Activated CD8-positive, alpha-beta T cell treated with anti-CD3 and anti-CD28 coated beads for 36 hours (primary cell): ENCODE measurements around the gene GABPB1. TPM values are rescaled to one million over a fixed set of nuclear protein-coding genes. Genes with fewer than 3 reads are reported as not detected.

ENCODE experiments used
- ATAC-seq: fragments of 200-7000 bp; cut with Tn5 transposase; one replicate; pipeline ENCODE4 v1.10.0; 2021; ENCODE audit warnings: mild to moderate bottlenecking, moderate library complexity
- CTCF ChIA-PET: fragments of 350-600 bp; sonication (Branson Sonifier 250); formaldehyde crosslinking; loops from one replicate; lab custom pipeline; 2021; ENCODE audit warnings: antibody characterized with exemption; lab: Charles Lee
- POLR2A ChIA-PET: fragments of 350-600 bp; sonication (Branson Sonifier 250); formaldehyde crosslinking; loops from one replicate; lab custom pipeline; 2021; ENCODE audit warnings: antibody characterized with exemption; lab: Charles Lee
- DNase-seq: peaks from one replicate; pipeline ENCODE4 v3.0.0-alpha.2; 2020
- H3K27ac Mint-ChIP-seq: one replicate; pipeline ENCODE4 v1.8.0; 2021; ENCODE audit warnings: mild to moderate bottlenecking, mixed read lengths
- H3K27me3 Mint-ChIP-seq: one replicate; pipeline ENCODE4 v1.8.0; 2021; ENCODE audit warnings: mixed read lengths
- H3K36me3 Mint-ChIP-seq: one replicate; pipeline ENCODE4 v1.8.0; 2021; ENCODE audit warnings: low read depth, mixed read lengths
- H3K4me1 Mint-ChIP-seq: one replicate; pipeline ENCODE4 v1.8.0; 2021; ENCODE audit warnings: low read depth, mixed read lengths
- H3K4me3 Mint-ChIP-seq: one replicate; pipeline ENCODE4 v1.8.0; 2021; ENCODE audit warnings: mild to moderate bottlenecking, moderate library complexity, mixed read lengths
- H3K9me3 Mint-ChIP-seq: one replicate; pipeline ENCODE4 v1.8.0; 2021; ENCODE audit warnings: mixed read lengths
- CTCF ChIP-seq: fragments of 200-600 bp; IDR thresholded peaks from one replicate; pipeline ENCODE4 v1.8.0; 2022; ENCODE audit warnings: antibody characterized with exemption, mild to moderate bottlenecking
- intact Hi-C: fragments of 100-400 bp; cut with micrococcal nuclease; formaldehyde crosslinking; loops from one replicate; pipeline ENCODE4 v1.10.0; 2022
- total RNA-seq, 2 experiments: library from RNA; stranded (reverse); gene quantifications; one replicate each; pipeline ENCODE4 v1.2.3, GENCODE V29; 2021

GABPB1 gene
- total RNA-seq, 2 experiments from 2014 or later, result 33.2 to 36.2 TPM

GRCh38 chr15:50277370-50277769 lies 77.6 kb downstream of the GABPB1 start:
- intact Hi-C loops, result no loop called here
- TF ChIP-seq CTCF, result no peak
- no peak for DNase-seq
- H3K9me3 Mint-ChIP-seq, result no peaks in the 10 kb centered on the region
- no peak overlapping the region for H3K4me3 Mint-ChIP-seq
- POLR2A ChIA-PET, result no interaction called here
- peaks cover 10% of the 10 kb centered on the region for H3K36me3 Mint-ChIP-seq
- ATAC-seq, result no peak
- H3K4me1 Mint-ChIP-seq, result peaks cover 28% of the 10 kb centered on the region
- H3K27ac Mint-ChIP-seq, result peak overlapping the region; percentile 0
- no peaks in the 10 kb centered on the region for H3K27me3 Mint-ChIP-seq
- CTCF ChIA-PET, result interaction anchor here (1.3 kb wide), 1 partner anchor 39 kb away, joined by 4 read pairs; no protein-coding TSS in a partner anchor

GRCh38 chr15:50275908-50276307 lies 79.1 kb downstream of the GABPB1 start:
- intact Hi-C loops, result no loop called here
- no peak overlapping the region for H3K4me3 Mint-ChIP-seq
- peaks cover 10% of the 10 kb centered on the region for H3K36me3 Mint-ChIP-seq
- ChIA-PET POLR2A (no interaction called here), CTCF (interaction anchor here (1.0 kb wide), 1 partner anchor 13 kb away, joined by 3 read pairs; no protein-coding TSS in a partner anchor)
- ATAC-seq (peak; percentile 34), DNase-seq (no peak)
- peaks cover 28% of the 10 kb centered on the region for H3K4me1 Mint-ChIP-seq
- no peaks in the 10 kb centered on the region for H3K27me3 Mint-ChIP-seq
- no peaks in the 10 kb centered on the region for H3K9me3 Mint-ChIP-seq
- no peak for TF ChIP-seq CTCF
- no peak overlapping the region for H3K27ac Mint-ChIP-seq

- no peaks in the 10 kb centered on the region for H3K27me3 Mint-ChIP-seq
- intact Hi-C loops, result no loop called here
- H3K9me3 Mint-ChIP-seq, result no peaks in the 10 kb centered on the region
- H3K27ac Mint-ChIP-seq, result peak overlapping the region; percentile 5
- ChIA-PET POLR2A (no interaction called here), CTCF (no interaction called here)
- peaks cover 28% of the 10 kb centered on the region for H3K4me1 Mint-ChIP-seq
- no peak for TF ChIP-seq CTCF
- no peak overlapping the region for H3K4me3 Mint-ChIP-seq
- ATAC-seq (no peak), DNase-seq (no peak)
- H3K36me3 Mint-ChIP-seq, result peaks cover 10% of the 10 kb centered on the region
Observed at GRCh38 chr15:50275091-50275490, 79.9 kb downstream of the GABPB1 start.

GRCh38 chr15:50267577-50267976 lies 87.4 kb downstream of the GABPB1 start:
- ChIA-PET CTCF (no interaction called here), POLR2A (interaction anchor here (1.9 kb wide), 1 partner anchor 19 kb away, joined by 8 read pairs; no protein-coding TSS in a partner anchor)
- Mint-ChIP-seq H3K27ac (no peak overlapping the region), H3K36me3 (no peaks in the 10 kb centered on the region), H3K4me1 (peaks cover 12% of the 10 kb centered on the region), H3K4me3 (no peak overlapping the region), H3K27me3 (peaks cover 2% of the 10 kb centered on the region), H3K9me3 (peaks cover 3% of the 10 kb centered on the region)
- no peak for ATAC-seq
- no peak for TF ChIP-seq CTCF
- DNase-seq, result no peak
- intact Hi-C loops, result no loop called here

GRCh38 chr15:50265620-50266019 lies 89.4 kb downstream of the GABPB1 start, which contains the start of gene HDC:
Gene HDC, minus strand, starts transcription at chr15:50265726. Its CDS starts 103 bp downstream, at chr15:50265623.
- ChIA-PET CTCF (no interaction called here), POLR2A (no interaction called here)
- Mint-ChIP-seq H3K9me3 (peaks cover 3% of the 10 kb centered on the region), H3K36me3 (no peaks in the 10 kb centered on the region), H3K27ac (no peak within 1 kb of the TSS), H3K4me1 (peaks cover 30% of the 10 kb centered on the region), H3K4me3 (no peak within 1 kb of the TSS), H3K27me3 (peaks cover 2% of the 10 kb centered on the region)
- TF ChIP-seq CTCF, result no peak
- intact Hi-C loops, result no loop called here
- DNase-seq, result no peak
- no peak for ATAC-seq
